ENCODE measurements around the gene ARL5A. TPM values are rescaled to one million over a fixed set of nuclear protein-coding genes. Genes with fewer than 3 reads are reported as not detected.
A peak's percentile ranks its signal among the peaks of the same experiment; 100 is the strongest.

ARL5A gene
- total RNA-seq, 4 donors from 2014 or later = 64.4 to 79.4 (median 71.0) TPM

- WGBS, 2 donors = 89 to 90% methylated on average over 5 of the region's 5 CpGs
- Histone ChIP-seq H3K4me3 (replicated peaks in 1 of 3) (peak overlapping the region in 2 of 3 donors; percentile 33 to 91), H3K36me3 (no peaks in the 10 kb centered on the region), H3K9me3 (no peaks in the 10 kb centered on the region), H3K27ac (peak overlapping the region; percentile 56 to 87 (median 86)), H3K4me1 (peaks cover 16 to 21% of the 10 kb centered on the region in 2 donors), H3K27me3 (no peaks in the 10 kb centered on the region)
- intact Hi-C loops (cut with DNase I) = no loop called here
- DNase-seq = no peak
- TF ChIP-seq CTCF (IDR thresholded peaks at IDR 0.05) = no peak
- TF ChIP-seq POLR2A (IDR thresholded peaks at IDR 0.05) = no peak
Measured at GRCh38 chr2:151828890-151829324, 686 bp upstream of the ARL5A start.

- peak; percentile 39 to 42 for DNase-seq
- Histone ChIP-seq H3K4me1 (peaks cover 20 to 21% of the 10 kb centered on the region in 2 donors), H3K4me3 (replicated peaks in 1 of 3) (peak overlapping the region; percentile 56 to 91 (median 77)), H3K27me3 (no peaks in the 10 kb centered on the region), H3K9me3 (no peaks in the 10 kb centered on the region), H3K27ac (peak overlapping the region; percentile 64 to 87 (median 86)), H3K36me3 (no peaks in the 10 kb centered on the region)
- intact Hi-C loops (cut with DNase I) = no loop called here
- WGBS, 2 donors = 0 to 1% methylated on average over 25 to 30 of the region's 38 CpGs
- TF ChIP-seq POLR2A (IDR thresholded peaks at IDR 0.05) (no peak), CTCF (IDR thresholded peaks at IDR 0.05) (no peak)
Measured at GRCh38 chr2:151827564-151828142, 568 bp downstream of the ARL5A start.

- Histone ChIP-seq H3K36me3 (no peaks in the 10 kb centered on the region), H3K9me3 (no peaks in the 10 kb centered on the region), H3K27ac (peak overlapping the region in 1 of 3 donors; percentile 87), H3K27me3 (no peaks in the 10 kb centered on the region), H3K4me3 (replicated peaks in 1 of 3) (peak overlapping the region in 2 of 3 donors; percentile 77 to 91), H3K4me1 (peaks cover 20 to 21% of the 10 kb centered on the region in 2 donors)
- no peak for DNase-seq
- intact Hi-C loops (cut with DNase I) = no loop called here
- no peak for TF ChIP-seq POLR2A (IDR thresholded peaks at IDR 0.05)
- TF ChIP-seq CTCF (IDR thresholded peaks at IDR 0.05) = no peak
- 61 to 66% methylated on average over 6 of the region's 6 CpGs for WGBS, 2 donors
Measured at GRCh38 chr2:151826737-151827157, 1.5 kb downstream of the ARL5A start.

GRCh38 chr2:151824886-151825285, 3.3 kb downstream of the ARL5A start:
- H3K36me3 ChIP-seq = no peaks in the 10 kb centered on the region
- peaks cover 20 to 21% of the 10 kb centered on the region in 2 donors for H3K4me1 ChIP-seq
- H3K9me3 ChIP-seq = no peaks in the 10 kb centered on the region
- no peak for TF ChIP-seq POLR2A (IDR thresholded peaks at IDR 0.05)
- TF ChIP-seq CTCF (IDR thresholded peaks at IDR 0.05) = no peak
- H3K27me3 ChIP-seq = no peaks in the 10 kb centered on the region
- intact Hi-C loops (cut with DNase I) = no loop called here
- H3K4me3 ChIP-seq (replicated peaks in 1 of 3) = no peak overlapping the region
- no peak for DNase-seq
- WGBS, 2 donors = 72 to 76% methylated on average over 2 of the region's 2 CpGs
- H3K27ac ChIP-seq = peak overlapping the region in 1 of 3 donors; percentile 17

GRCh38 chr2:151823651-151824050, 4.6 kb downstream of the ARL5A start:
- intact Hi-C loops (cut with DNase I) = no loop called here
- peaks cover 20 to 21% of the 10 kb centered on the region in 2 donors for H3K4me1 ChIP-seq
- H3K27me3 ChIP-seq = no peaks in the 10 kb centered on the region
- 42 to 50% methylated on average over 6 of the region's 6 CpGs for WGBS, 2 donors
- no peak overlapping the region for H3K4me3 ChIP-seq (replicated peaks in 1 of 3)
- TF ChIP-seq POLR2A (IDR thresholded peaks at IDR 0.05) (no peak), CTCF (IDR thresholded peaks at IDR 0.05) (no peak)
- peak in 1 of 2 donors; percentile 9 for DNase-seq
- no peaks in the 10 kb centered on the region for H3K9me3 ChIP-seq
- no peaks in the 10 kb centered on the region for H3K36me3 ChIP-seq
- H3K27ac ChIP-seq = no peak overlapping the region
